ENCODE results near the gene SELENOM. TPM values are rescaled to one million over a fixed set of nuclear protein-coding genes. Genes with fewer than 3 reads are reported as not detected.

SELENOM gene, protein sequence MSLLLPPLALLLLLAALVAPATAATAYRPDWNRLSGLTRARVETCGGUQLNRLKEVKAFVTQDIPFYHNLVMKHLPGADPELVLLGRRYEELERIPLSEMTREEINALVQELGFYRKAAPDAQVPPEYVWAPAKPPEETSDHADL
- 33.1 TPM for total RNA-seq

DNA sequence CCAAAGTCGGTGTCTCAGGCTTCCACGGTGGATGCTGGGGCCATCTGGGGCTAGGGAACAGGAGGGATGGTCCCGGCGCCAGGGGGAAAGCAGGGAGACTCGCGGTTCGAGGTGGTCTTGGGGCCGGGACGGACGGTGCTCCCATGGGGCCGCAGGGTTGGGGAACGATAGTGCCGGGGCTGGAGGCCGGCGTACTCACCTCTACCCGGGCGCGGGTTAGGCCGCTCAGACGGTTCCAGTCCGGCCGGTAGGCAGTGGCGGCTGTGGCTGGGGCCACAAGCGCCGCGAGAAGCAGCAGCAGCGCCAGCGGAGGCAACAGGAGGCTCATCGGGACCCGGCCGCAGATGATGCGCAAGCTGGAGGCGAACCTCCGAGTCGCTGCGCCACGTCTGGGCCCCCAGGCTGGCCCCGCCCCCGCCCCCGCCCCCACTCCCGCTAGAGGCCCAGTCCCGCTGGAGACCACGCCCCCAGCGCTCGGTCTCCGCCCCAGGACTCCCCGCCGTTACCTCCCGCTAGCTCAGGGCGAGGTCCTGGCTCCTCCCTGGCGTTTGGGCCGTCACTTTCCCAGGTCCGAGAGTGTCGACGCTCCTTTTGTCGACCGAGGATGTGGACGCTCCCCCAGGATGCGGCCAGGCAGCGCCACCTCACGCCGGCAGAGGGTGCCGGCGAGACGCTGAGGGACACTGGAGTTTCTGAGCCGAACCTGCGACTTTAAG is at the start of gene SELENOM:
Gene SELENOM (minus strand): TSS at position 391 of the 716 bp plus-strand sequence. CDS start 63 bp downstream, at position 328.
- DNase-seq: peak; percentile 92

DNA sequence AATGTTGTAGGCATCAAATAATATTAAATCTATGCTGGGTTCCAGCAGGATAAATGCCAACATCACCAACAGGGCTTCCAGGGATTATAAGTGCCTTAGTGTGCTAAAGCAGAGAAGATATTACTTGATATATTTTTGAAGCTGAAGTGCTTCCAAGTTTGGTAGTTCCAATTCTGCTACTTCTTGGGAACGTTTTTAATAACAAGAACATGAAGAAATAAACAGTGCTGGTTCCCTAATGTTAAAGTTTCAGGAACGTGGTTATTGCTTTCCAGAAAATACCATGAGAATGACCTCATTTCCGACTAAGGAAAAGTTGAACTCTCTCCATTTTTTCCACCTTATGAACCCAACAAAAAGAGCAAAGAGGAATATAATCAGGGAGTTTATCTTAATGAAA is 48.1 kb upstream of the SELENOM start:
- peak; percentile 23 for DNase-seq

DNA sequence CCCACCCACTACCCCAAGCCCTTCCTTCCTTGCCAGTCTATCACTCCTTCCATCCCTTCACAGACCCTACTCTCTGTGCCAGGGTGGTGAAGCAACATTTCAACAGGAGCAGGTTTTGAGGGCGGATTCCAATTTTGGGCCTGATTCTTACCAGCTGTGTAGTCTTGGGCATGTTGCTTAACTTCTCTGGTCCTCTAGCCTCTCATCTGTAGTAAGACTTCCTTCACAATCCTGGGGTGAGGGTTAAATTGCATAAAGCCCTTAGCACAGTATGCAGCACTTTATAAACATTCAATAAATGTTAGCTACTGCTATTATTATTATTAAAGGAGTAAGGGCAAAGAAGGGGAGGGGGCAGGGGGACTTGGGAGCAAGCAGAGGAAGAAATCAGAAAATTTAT is 47.6 kb upstream of the SELENOM start:
- DNase-seq: no peak

DNA sequence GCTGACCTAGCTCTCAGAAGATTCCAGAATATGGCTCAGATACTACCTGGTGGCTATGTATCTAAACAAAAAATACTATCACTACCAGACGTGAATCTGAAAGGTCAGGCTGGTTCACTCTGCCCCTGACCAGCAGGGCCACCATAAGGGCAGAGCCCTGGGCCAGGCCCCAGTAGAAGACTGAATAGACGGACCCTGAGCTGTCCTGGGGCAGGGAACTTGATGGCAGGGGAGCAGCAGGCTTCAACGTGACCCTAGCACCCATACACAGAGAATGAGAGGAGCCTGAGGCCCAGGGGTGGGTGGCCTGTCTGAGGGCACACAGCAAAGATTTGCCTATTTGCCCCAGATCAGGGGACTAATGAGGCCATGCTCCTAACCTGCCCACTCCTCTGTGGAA is 46.0 kb upstream of the SELENOM start:
- no peak for DNase-seq

DNA sequence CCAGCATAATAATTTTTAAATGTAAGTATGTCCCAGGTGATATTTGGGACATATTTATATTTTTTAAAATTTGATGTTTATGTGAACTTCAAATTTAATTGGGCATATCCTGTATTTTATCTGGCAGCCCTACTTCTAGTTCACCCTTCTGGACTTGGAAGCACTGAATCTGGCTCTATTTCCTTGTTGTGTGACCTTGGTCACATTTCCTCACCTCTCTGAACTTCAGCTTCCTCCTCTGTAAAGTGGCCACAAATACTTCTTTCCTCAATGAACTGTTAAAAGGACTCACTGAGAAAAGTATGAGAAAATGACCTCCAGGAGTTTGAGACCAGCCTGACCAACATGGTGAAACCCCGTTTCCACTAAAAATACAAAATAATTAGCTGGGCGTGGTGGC is 44.5 kb upstream of the SELENOM start:
- no peak for DNase-seq

DNA sequence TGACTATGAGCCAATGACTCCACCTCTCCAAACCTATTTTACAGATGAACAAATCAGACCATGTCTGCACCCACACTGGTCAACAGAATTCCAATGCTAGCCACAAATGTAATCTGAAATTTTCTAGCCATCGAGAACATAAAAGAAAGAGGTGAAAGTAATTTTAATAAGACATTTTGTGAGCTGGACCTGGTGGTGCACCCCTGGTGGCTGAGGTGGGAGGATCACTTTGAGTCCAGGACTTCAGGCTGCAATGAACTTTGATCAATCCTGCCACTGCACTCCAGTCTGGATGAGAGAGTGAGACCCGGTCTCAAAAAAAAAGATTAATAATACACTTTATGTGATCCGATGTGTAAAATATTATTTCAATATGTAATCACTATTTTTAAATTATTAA is 43.2 kb upstream of the SELENOM start:
- no peak for DNase-seq

DNA sequence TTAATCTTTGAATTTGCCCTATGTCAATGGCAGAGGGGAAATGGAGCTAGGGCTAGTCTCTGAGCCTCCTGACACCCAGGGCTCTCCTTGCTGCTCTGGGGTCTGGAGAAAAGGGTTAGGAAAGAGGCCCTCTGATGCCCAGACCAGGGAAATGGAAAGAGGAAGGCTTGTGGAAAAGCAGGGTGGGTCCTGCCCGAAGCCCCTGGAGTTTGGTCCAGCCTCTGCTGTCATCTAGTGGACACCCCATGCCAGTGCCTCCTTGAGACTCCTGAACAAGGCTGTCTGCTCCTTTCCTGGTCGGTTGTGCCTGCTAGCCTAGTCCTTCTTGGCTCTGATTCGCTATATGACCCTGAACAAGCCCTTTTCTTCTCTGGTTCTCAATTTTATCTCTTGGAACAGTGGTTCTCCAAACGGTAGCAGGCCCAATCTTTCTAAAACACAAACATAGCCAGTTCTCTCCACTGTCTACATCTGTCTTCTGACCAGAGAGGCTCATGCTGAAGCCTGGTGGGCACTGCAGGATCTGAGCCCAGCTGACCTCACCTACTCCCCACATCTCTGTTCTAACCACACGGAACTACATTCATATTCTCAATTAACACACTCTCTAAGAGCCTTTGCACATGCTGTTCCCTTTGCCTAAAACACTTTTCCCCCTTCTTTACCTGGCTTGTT is 41.7 kb upstream of the SELENOM start:
- peak; percentile 37 for DNase-seq

DNA sequence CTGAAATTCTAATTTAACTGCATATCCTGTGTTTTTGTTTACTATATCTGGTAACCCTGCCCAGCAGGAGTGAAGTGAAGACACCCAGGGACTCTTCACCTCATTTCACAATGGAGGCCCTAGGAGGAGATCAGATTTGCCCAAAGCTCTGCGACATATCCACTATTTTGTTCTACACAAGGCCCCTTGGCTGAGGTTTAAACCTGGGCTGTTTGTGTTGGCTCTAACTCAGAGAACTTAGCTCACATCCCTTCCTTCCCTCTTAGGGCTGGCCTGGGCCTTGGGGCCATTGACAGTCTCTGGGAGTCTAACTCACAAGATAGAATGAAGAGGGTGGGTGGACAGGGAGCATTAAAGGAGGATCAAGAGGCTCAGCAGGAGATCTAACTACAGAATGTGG is 41.1 kb upstream of the SELENOM start:
- DNase-seq: no peak

DNA sequence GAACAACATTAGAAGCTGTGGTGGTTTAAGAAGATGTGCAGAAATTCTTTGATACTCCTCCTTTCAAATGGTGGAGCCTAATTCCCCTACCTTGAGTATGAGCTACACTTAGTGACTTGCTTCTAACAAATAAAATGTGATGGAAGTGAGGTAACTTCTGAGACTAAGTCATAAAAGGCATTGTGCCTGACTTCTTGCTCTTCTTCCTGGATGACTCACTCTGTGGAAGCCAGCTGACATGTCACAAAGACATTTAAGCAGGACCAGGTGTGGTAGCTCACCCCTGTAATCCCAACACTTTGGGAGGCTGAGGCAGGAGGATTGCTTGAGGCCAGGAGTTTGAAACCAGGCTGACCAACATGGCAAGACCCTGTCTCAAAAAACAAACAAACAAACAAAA is 36.9 kb upstream of the SELENOM start:
- no peak for DNase-seq

DNA sequence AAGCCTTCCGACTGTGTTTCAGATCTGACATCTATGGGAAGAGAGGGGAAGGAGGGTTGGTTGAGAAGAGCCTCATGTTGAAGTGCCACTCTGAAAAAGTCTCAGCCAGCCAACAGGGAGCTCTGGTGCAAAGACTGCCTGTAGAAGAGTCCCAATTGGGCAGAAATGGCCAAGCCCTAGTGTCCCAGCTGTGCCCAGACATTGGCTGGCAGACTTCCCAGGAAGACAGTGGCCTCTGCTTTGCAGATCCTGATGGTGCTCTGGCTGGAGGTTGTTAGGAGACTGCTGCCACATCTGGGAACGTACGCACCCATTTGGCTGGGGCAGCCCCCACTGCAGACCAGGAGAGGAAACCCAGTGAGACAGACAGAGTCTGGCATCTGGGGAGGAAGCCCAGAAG is 36.2 kb upstream of the SELENOM start:
- DNase-seq: no peak

DNA sequence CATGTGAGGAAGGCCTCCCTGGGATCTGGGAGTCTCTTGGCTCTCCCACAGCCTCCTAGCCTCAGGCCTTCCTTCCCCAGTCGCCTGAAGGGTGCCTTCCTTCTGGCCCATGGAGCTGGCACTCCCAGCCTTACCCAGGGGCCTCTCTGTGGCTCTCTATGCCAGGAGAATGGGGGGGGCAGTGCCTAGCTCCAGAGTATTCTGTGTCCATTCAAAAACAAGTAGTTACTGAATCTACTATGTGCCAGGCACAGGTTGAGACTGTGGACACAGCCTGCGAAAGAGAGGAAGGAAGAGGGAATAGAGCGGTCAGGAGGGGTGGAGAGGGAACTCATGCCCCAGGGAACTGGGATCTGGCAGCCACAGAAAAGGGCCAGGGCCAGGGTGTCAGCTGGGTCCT is 35.7 kb upstream of the SELENOM start:
- DNase-seq: no peak

DNA sequence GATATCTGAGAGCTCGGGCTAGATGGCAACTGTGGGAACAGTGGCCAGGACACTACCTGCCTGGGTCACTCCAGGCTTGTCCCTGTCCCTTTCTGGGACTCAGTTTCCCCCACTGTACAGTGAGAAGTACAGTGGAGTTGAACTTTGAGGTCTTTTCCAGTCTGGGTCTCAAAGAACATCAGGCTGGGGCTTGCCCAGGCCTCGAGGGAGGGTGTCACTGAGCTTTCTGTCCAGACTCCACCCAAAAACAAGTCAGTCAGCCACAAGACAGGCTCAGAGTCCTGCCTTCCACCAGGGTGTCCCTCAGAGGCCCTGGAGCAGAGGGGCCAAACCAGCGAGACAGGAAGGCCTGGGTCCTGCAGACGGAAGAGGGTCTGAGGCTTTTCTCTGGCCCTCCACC is 34.9 kb upstream of the SELENOM start:
- no peak for DNase-seq

DNA sequence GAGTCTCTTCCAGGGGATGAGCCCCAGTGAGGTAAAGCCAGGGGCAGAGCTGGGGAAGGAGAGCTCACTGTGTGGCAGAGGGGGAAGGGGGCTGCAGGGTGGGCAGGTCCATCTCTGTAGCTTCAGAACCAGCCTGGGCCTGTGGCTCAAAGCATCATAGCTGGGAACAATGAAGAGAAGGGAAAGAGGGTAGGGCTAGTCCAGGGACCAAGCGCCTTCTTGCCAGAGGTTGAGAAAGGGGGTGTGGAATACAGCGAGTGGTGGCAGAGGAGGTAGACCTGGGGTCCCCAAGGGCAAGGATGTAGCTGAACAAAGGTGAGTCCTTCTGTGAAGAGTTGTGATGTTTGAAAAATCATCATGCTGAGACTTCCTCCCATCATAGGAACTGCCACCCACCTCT is 34.2 kb upstream of the SELENOM start:
- no peak for DNase-seq

DNA sequence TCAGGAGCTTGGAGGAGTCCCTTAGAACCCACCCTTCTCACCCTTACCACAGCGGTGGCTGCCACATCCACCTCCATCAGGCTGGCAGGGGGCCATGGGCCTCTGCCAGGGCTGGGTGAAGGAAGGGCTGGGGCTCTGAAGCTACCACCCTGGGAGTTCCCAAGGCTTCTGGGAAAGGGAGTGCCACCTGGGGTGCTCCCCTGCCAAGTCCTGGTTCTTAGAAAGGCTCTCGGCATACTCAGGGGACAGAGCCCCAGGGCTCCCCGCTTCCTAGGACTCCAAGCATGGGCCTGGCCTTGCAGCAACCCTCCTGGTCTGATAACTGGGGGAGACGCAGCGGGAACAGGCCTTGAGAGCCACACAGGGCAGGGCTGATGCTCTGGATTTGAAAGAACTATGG is 33.4 kb upstream of the SELENOM start:
- DNase-seq: no peak

DNA sequence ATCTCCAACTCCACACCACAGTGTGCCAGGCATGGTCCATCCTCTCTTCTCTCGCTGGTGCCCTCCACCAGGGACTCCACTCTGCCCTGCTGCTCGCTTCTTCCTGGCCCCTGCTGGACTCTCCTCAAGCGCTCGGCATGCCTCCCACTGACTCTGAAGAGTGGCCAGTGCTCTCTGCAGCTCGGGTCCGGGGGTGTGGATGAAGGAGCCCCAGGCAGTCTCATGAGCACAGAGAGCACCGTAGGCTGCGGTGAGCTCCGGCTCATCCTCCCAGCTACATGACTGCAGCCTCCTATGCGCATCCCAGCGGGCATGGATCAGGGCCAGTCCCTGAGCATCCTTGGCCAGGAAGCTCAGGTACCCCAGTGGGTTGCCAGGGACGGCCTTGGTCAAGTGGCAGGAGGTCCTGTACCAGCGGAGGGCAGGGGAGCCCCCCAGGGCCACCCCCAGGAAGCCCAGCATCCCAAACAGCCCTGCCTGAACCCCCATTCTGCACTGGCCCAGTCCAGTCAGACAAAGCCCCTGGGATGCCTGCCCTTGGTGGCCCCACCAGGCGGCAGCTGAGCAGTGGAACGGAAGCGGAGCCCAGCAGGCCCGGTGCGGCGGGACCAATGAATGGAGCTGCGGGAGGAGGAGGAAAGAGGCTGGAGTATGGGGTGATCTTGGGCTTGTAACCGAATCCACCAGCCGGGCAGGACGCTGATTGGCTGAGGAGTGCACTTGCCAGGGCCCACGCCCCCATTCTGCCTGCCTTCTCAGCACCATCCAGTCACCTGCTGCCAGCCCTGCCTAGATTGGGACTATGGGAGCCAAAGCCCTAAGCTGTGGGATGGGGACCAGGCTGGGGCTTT is 32.7 kb upstream of the SELENOM start, which contains the start of gene PLA2G3:
Gene PLA2G3 (minus strand): TSS at position 643 of the 851 bp plus-strand sequence. CDS start 154 bp downstream, at position 489.
- DNase-seq: no peak

DNA sequence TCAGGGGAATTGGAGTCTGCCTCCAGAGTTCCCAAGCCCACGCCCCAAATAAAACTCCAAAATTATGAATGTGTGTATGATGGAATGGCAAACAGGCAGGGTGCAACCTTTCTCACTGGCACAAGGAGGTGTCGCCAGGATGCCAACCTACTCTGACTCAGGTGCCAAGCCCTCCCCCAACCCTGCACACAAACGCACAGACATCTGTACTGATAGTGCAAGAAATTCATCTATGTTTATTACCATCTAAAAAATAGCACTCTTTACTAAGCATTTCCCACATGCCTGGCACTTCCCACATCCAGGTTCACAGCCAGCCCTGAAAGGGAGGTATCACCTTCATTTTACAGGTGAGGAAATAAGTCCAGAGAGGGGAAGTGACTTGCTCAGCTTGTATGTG is 31.7 kb upstream of the SELENOM start:
- DNase-seq: no peak

DNA sequence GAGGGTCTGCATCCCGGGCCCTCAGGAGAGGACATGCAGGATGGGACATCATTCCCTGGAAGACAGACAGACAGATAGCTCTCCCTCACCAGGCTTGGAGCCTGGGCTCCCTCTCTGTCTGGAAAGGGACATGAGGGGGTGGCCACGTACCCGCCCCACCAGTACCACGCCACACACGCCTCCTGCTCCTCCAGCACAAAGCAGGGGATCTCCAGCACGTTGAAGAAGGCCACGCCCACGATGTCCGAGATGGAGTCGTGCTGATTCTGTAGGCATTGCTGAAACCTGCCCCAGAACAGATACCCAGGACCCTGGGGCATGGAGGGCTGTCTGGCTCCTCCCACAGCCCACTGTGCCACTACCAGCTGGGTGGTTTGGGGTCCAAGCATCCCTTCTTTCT is 30.8 kb upstream of the SELENOM start:
- no peak for DNase-seq

DNA sequence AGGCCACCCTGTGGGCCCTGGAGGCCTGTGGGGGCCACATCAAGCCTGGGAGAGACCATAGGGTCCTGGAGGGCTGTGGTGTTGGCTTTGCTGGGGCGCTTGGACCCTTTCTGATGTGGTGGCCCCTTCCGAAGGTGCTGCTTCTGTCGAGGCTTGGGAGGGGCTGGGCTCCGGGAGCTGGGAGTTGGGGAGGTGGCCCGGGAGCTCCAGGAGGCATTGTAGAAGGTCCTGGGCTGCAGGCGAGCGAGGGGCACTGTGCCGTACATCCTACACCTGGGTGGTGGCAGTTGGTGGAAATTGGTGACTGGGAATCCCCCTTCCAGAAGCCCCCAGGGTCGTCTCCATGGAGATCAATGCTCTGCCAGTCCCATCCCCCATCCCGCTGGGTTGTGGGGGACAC is 30.4 kb upstream of the SELENOM start:
- no peak for DNase-seq

DNA sequence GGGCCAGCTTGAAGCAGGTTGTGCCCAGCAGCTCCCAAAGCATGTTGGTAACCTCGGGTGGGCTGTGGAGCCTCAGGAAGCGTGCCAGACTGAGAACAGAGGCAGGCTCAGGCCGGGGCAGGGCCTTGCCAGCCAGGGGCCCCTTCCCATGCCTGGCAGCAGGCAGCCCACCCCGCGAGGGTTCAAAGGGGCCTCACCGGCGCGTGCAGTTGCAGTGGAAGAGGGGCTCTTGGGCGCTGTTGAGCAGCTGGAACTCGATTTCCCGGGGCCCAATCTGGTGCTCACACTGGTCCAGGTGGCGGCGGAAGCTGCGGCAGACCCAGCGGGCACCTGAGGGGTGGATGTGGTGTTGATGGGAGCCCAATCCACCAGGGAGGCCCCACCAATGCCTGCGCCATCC is 29.3 kb upstream of the SELENOM start:
- no peak for DNase-seq

DNA sequence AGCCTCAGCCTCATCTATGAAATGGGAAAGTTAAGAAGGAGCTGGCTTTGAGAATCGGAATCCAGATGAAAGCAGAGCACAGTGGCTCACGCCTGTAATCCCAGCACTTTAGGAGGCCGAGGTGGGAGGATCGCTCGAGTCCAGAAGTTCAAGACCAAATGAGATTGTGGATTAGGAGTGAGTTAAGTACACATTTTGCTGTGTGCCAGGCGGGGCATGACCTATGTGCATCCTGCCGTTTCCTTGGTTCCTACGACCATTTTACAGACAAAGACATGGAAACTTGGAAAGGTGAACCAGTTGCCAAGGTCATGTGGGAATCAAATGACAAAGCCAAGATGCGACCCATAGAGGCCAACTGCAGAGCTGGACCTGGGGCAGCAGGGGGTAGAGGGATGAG is 28.8 kb upstream of the SELENOM start:
- DNase-seq: no peak

DNA sequence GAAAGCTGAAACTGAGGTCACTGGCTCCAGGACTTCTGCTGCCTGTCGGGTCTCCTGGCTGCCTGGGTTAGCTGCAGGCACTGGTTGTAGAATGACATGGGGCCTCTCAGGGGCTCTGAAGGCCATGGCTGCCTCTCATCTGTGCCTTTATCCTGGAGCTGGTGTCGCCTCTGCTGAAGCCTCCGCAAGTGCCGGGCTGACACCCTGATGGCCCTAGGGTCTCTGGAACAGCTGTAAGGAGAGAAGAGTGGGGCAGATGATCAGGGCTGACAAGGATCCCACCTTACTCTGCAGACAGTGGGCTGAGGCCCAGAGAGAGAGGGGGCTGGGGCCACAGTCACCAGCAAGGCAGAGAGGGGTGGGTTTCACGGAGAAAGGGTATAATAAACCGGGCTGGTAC is 28.3 kb upstream of the SELENOM start:
- no peak for DNase-seq

DNA sequence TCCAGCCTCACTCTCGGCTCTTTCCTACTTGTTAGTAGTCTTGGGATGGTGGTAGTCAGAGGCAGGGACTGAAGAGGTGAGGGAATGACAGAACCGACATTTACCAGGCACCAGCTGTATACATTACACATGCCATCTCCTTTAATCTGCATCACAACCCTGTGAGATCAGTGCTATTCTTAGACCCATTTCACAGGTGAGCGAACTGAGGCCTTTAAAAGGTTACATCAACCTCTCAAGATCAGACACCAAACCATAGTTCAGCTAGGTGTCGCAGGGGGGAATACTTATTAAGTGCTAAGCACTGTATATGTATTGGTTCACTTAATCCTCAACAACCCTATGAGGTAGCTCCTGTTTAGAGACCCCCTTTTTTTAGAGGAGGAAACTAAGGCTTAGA is 27.3 kb upstream of the SELENOM start:
- DNase-seq: no peak

DNA sequence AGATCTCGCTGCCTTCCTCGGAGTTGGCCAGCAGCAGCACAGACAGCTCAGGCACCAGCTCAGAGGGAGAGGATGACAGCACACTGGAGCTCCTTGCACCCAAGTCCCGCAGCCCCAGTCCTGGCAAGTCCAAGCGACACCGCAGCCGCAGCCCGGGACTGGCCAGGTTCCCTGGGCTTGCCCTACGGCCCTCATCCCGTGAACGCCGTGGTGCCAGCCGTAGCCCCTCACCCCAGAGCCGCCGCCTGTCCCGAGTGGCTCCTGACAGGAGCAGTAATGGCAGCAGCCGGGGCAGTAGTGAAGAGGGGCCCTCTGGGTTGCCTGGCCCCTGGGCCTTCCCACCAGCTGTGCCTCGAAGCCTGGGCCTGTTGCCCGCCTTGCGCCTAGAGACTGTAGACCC is 26.5 kb upstream of the SELENOM start:
- DNase-seq: no peak

Measured in skin of body (tissue), 2 donors.